GM21786 (cell line): ENCODE data around the gene SLC2A13.
"Not testable (repeated sequence)": the region's sequence is repeated elsewhere in the genome, so short reads cannot be mapped to it uniquely, and the experiment has no call there.

ENCODE experiments used
- ATAC-seq: cut with Tn5 transposase; IDR thresholded peaks from one replicate; pipeline ENCODE4 v1.9.1; 2021; ENCODE audit not compliant: unreplicated experiment

The SLC2A13 gene

GRCh38 chr12:39830171-39830570 lies 275.7 kb downstream of the SLC2A13 start:
- ATAC-seq, result no peak

DNA sequence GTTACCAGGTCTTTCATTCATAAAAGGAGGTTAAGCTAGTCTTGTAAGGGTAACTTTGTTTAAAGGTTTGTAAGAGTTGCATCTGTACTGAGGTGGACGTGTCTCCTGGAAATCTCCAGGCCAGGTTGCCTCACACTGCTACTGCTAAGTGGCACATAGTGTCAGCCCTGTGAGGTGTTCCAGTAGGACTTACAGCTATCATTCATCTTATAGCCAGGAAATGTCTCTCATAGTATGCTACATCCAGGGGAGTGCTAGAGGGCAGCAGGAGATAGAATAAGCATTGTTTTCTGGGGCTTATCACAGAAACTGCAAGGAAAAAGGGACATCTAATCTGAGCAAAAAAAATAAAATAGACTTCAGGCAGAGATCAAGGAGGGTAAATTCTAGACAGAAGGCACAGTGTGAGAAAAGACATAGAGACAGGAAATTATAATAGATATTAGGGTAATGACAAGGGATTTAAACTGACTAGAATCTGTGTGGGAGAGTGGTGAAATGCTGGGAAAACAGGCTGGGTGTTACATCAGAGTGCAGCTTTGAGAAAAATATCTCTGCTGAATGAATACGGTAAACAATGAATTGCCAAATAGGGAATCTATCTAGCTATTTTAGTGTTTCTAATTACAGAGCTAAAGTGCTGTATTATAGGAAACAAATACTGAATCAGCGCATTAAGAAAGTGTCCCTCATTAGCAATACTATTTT lies 281.2 kb downstream of the SLC2A13 start:
- no peak for ATAC-seq

DNA sequence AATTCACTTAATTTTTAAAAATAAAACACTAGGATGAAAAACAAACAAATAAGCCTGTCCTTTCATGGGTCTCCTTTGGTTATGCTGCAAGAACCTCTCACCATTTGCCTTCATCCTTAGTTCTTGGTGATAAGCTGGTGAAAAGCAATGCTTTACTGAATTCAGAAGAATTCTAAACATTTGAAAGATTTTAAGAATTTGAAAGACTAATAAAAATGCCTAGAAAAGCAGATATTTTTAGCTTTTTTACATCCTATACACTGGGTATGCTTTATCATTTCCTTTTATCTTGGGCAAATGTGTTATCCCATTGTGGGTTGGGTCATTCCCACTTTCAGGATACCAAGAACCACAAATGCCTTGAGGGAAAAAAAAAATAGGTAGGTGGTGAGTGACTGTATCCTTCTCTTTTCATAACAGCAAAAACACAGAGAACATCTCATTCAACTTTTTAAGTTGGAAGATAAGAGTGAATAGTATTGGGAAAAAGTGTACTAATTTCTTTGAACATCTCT lies 289.2 kb downstream of the SLC2A13 start:
- ATAC-seq, result no peak

DNA sequence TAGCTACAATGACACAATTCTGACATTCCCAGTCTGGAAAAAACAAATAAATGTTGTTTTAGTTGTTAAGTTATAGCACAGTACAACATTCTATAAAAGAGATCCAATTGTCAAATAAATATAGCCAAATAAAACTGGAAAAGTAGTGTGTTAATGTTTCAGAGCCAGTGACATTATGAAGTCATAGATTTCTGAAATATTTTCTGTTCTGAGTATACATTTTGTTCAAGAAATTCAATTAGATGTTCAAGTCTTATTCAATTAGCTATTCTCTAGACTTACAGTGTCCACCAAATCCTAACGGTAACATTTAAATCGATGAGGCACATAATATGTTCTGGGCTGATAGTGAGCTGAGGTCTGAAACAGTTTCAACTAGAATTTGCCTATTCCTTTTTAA lies 290.1 kb downstream of the SLC2A13 start:
- no peak for ATAC-seq

DNA sequence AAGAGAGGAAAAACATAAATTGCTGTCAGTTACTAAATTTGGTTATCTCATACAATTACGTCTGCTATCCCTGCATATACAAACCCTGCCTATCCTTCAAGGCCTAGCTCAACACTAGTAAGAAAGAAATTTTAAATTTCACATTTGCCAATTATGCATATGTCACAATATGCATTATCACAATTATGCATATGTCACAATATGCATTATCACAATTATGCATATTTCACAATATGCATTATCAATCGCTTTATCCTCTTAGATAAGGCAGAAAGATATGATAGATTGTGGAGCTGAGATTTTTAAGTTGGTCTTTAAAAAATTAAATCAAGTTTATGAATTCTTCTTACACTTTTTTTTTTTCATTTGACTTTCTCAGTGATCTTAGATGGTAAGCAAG lies 291.3 kb downstream of the SLC2A13 start:
- no peak for ATAC-seq

DNA sequence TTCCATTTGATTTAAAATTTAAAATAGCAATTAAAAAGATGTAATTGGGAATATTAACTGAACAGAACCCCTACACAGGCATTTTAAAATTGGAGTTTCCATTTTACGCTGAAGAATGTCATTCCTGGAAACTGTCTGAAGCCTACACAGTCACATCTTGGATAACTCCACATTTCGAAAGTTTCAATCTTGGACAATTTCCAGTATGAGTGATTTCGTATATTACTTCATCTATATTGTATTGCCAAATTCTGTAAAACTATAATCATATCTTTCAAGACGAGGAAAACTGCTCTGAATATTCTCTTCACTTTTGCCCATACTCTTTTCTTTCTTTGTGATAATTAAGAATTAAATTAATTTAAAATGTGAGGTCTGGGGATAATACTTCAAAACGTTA lies 292.1 kb downstream of the SLC2A13 start:
- no peak for ATAC-seq

- not testable (repeated sequence) for ATAC-seq
Measured at GRCh38 chr12:39812456-39812855, 293.4 kb downstream of the SLC2A13 start.

GRCh38 chr12:39807043-39807442 lies 298.8 kb downstream of the SLC2A13 start:
- no peak for ATAC-seq

- no peak for ATAC-seq
Measured at GRCh38 chr12:39805651-39806050, 300.2 kb downstream of the SLC2A13 start.

DNA sequence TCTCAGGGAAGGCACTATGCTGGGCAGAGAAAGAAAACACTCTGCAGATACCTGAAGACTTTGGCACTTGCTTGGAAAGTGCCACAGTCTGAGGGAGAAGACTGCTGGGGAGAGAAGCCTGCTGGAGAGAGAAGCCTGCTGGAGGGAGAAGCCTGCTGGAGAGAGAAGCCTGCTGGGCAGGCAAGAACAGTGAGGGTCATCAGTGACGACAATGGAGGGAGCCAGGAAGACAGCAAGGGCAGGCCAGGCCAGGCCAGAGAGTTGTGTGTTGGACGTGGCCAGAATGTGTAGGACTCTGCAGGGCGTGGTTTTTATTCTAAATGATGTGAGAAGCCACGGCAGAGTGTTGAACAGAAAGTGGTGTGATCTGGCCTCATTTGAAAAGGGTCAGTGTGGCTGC lies 301.0 kb downstream of the SLC2A13 start:
- no peak for ATAC-seq

DNA sequence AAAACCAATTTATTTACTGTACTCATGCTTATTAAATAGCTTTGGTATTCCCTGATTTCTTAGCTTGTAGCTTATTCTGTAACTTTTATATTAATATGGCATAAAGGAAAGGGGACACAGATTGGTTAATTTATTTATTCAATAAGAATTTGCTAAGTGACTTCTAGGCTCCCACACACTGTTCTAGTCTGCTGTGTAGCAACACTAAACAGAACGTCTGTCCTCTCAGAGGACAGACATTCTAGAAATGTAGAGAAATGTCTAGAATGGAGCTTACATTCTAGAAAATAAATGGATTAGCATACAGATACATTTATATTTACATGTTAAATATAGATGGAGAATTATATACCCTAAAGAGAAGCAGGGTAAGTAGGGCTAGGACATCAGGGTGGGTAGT lies 301.4 kb downstream of the SLC2A13 start:
- ATAC-seq, result no peak

DNA sequence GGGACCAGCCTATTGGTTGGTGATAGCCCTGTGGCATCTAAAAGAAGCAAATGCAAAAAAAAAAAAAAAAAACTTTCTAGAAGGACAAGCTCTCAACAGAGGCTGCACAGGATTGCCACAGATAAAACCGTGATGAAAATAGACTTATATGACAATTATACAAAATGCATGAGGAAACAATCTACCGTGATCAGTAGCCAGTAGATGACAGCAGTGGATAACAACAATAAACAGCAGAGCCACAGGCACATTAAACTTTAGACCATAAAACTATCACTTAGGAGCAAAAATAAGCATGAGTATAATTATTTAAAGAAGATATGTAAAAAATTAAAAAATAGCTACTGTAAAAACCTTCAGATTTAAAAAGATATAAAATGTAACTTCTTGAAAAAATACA lies 302.7 kb downstream of the SLC2A13 start:
- ATAC-seq, result no peak

- ATAC-seq, result no peak
Measured at GRCh38 chr12:39798977-39799376, 306.9 kb downstream of the SLC2A13 start.

DNA sequence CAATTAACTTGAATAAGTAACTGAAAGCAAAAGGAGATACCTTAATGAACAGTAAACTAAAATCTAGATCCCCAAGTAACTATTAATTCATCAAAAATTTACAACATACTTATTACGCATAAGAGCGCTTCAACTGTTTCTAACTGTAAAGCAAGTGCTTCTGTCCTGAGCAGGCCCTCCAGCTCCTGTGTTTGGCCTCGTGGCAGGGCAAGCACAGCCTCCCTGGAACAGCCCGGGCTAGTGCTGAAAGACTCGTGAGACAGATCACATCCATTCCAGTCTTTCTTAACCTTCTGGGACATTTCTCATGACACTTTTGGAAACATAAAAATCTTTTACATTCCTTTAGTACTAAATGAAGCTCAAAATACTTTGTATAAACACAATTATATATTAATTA lies 307.5 kb downstream of the SLC2A13 start:
- ATAC-seq, result no peak

DNA sequence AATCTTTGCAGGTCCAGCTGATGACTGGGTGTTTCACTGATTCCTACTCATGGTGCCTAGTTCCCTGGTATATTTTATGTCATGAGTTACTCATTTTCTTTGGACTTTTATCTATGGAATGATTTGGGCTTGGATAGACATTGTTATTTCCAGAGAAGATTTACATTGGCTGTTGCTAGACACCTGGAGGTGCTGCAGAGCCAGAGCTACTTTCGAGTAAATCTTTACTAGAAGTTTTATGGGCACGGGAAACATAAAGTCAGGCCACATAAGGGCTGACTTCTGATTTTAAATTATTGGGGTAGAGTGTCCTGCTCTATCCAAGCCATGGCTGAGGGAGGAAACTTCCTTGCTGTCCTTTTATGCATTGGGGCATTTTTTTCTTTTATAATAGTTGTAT lies 310.4 kb downstream of the SLC2A13 start:
- no peak for ATAC-seq

DNA sequence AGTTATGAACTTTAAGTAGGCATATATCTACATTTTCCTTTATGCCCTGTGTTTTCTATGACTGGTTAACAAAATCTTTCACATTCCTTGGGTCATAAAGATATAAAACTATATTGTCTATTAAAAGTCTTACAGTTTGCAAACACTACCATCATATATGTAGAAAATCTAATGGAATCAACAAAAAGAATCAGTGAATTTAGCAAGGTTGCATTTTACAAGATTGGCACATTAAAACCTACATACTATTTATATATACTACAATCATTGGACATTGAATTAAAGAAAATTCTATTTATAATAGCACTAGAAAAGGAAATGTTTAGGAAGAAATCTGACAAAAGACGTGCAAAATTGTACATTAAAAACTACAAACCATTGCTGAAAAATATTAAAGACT lies 312.9 kb downstream of the SLC2A13 start:
- no peak for ATAC-seq

- no peak for ATAC-seq
Measured at GRCh38 chr12:39788239-39788638, 317.6 kb downstream of the SLC2A13 start.

- ATAC-seq, result not testable (repeated sequence)
Measured at GRCh38 chr12:39785814-39786213, 320.1 kb downstream of the SLC2A13 start.

- no peak for ATAC-seq
Measured at GRCh38 chr12:39782026-39782545, 323.8 kb downstream of the SLC2A13 start.

- ATAC-seq, result no peak
Measured at GRCh38 chr12:39780913-39781446, 324.9 kb downstream of the SLC2A13 start.

GRCh38 chr12:39780411-39780912 lies 325.4 kb downstream of the SLC2A13 start:
- no peak for ATAC-seq

DNA sequence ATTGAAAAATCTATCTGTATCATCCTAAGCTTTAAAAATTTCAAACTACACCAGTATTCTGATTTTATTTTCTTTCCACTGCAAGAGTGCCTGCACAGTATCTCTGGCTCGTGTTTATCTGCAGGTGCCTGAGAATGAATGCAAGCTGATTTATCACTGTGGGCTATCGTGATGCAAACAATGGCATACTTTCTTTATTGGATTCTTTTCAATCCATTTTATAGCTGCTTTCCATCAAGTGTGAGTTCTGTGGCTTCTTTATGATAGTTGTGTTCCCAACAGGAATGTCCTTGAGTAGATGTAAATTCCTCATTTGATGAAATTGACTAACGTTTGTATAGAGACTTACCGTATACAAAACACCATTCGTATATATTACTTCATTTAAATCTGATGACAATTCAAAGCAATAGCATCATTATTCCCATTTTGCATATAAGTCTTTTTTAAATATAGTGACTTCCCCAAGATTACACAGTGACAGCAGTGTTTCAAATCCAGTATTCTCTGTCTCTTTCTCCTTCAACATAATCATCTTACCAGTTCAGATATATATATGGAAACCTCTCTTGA lies 326.0 kb downstream of the SLC2A13 start:
- ATAC-seq, result no peak
